GM12878 (cell line): ENCODE results near the gene SPTBN2. TPM values are rescaled to one million over a fixed set of nuclear protein-coding genes. Genes with fewer than 3 reads are reported as not detected.

Experiments
- MLLT1 ChIP-seq: fragments of 450-650 bp; IDR thresholded peaks from 2 replicates; pipeline ENCODE4 v1.6.1; 2016; ENCODE audit warnings: mild to moderate bottlenecking
- RAD21 ChIP-seq: IDR thresholded peaks from 2 replicates; pipeline ENCODE4 v1.6.1; 2011; ENCODE audit warnings: mild to moderate bottlenecking, low read depth, low read length, moderate library complexity; ENCODE audit not compliant: insufficient read depth
- SIX5 ChIP-seq: IDR thresholded peaks from 2 replicates; pipeline ENCODE4 v1.6.1; 2011; ENCODE audit warnings: mild to moderate bottlenecking, low read depth, low read length, moderate library complexity; ENCODE audit not compliant: severe bottlenecking
- SMARCA5 ChIP-seq: fragments of 450-650 bp; IDR thresholded peaks from 2 replicates; pipeline ENCODE4 v1.6.1; 2017; ENCODE audit warnings: mild to moderate bottlenecking
- TCF7 ChIP-seq: IDR thresholded peaks from 2 replicates; pipeline ENCODE4 v1.6.1; 2014; ENCODE audit warnings: antibody characterized with exemption, borderline replicate concordance
- ZNF384 ChIP-seq: IDR thresholded peaks from 2 replicates; pipeline ENCODE4 v1.6.1; 2012; ENCODE audit warnings: low read depth, mild to moderate bottlenecking, low read length, improper control_type of control experiment, borderline replicate concordance
- ZNF687 ChIP-seq: fragments of 450-650 bp; IDR thresholded peaks from 2 replicates; pipeline ENCODE4 v1.6.1; 2017; ENCODE audit warnings: mild to moderate bottlenecking, moderate library complexity
- polyA plus RNA-seq, 11 experiments: library from polyadenylated mRNA; depleted of rRNA in 4 of 11; unstranded in 6 of 11; stranded (reverse) in 5 of 11; fragments of >200 nt; fragmentation: Nextera tagmentation in 4 of 11; fragmentation: Illumina TruSeq in 1 of 11; extraction: Ambion mirVana in 4 of 11; extraction: Trizol in 1 of 11; gene quantifications; 1 replicate in 1 of 11; 2 replicates in 10 of 11; pipeline versions ENCODE4 v1.2.1 to v1.2.3, GENCODE V29; 2011 to 2016; ENCODE audit warnings: inconsistent platforms in 2 of 11, missing spikeins in 2 of 11, low read depth in 1 of 11
- total RNA-seq, 4 experiments: library from RNA; depleted of rRNA in 3 of 4; stranded (reverse); fragments of >200 nt in 3 of 4; fragmentation: Illumina TruSeq in 1 of 4; extraction: Trizol in 1 of 4; gene quantifications; 2 replicates each; pipeline versions ENCODE4 v1.2.1 to v1.2.3, GENCODE V29; 2013 to 2021

Gene SPTBN2
- total and polyA plus RNA-seq, 10 of the 15 experiments (the other 5 are each of a cell fraction or from before 2014, with no cell fraction given) = 0.38 to 1.0 (median 0.69) TPM; not detected in 5

- TF ChIP-seq ZNF687 (no peak), RAD21 (no peak), SMARCA5 (no peak), TCF7 (no peak), SIX5 (no peak), MLLT1 (no peak), ZNF384 (no peak)
- TF ChIP-seq, all 136 proteins: peak for 0
Observed at GRCh38 chr11:66665369-66665768, 63.6 kb downstream of the SPTBN2 start (continued).
